HPDE6-E6E7 (cell line): ENCODE data around the gene MTREX.

Experiments
- DNase-seq: peaks from one replicate; pipeline ENCODE4 v3.0.0; 2011; ENCODE audit warnings: missing footprints; ENCODE audit errors: extremely low spot score

The MTREX gene

DNA sequence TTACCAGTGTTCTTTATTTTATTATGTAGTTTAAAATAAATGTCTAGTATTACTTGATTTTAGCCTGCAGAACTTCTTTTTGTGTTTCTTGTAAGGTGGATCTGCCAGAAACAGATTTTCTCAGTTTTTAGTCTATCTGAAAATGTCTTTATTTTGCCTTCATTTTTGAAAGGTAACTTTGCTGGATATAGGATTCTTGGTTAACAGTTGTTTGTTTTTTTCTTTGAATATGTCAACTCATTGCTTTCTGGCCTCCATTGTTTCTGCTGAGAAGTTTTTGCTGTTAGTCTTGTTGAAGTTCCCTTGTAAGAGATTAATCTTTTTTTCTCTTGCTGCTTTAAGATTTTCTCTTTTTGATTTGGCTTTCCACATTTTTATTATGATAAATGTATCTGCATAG, 75.5 kb downstream of the MTREX start:
- no peak for DNase-seq

DNA sequence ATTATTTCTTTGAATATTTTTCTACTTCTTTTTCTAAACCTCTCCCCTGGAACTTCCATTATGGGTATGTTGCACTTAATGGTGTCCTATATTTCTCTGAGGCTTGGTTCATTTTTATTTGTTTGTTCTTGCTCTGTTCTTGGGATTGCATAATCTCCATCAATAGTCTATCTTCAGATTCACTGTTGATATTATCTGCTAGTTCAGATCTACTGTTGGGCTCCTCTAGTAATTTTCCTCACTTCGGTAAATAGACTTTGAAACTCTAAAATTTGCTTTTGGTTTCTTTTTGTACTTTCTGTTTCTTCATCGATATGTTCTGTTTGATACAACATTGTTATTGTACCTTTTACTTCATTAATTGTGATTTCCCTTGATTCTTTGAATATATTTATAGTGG, 76.3 kb downstream of the MTREX start:
- DNase-seq = no peak

- DNase-seq = no peak
Measured at GRCh38 chr5:55385227-55385626, 77.4 kb downstream of the MTREX start.

DNA sequence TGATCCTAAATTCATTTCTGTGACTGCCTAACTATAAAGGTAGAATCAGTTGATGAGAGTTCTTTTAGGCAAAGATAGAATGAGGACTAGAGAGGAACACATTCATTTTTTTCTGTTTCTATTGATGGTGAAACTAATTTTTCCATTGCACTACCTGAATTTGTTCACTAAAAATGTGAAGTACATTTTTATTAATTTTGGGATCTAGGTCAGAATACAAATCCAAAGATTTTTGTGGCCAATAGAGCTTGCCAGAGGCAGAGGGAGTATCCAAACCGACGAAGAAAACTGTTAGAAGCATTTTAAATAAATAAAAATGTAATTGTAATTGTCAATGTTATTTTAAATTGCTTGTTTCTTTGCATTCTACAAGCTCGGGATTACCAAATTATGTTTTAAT, 78.1 kb downstream of the MTREX start:
- no peak for DNase-seq

DNA sequence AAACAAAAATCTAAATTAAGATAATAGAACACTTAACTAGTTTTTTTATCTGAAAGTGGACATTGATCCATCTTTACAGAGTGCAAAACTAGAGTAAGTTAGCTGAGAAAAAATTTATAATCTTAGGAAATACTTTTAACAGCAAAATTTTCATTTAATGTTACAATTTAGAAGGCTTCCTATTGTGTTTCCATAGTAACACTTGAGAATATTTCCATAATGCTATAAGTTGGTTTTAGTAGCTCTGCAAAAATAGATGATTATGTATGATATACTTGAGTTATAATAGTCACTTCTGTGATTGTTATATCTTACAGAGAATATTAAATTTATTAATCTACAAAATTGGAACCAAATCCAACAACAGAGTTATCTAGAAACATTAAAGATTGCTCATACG, 78.6 kb downstream of the MTREX start:
- DNase-seq = no peak

GRCh38 chr5:55387865-55388264, 80.1 kb downstream of the MTREX start:
- no peak for DNase-seq

- DNase-seq = no peak
Measured at GRCh38 chr5:55391707-55392106, 83.9 kb downstream of the MTREX start.

DNA sequence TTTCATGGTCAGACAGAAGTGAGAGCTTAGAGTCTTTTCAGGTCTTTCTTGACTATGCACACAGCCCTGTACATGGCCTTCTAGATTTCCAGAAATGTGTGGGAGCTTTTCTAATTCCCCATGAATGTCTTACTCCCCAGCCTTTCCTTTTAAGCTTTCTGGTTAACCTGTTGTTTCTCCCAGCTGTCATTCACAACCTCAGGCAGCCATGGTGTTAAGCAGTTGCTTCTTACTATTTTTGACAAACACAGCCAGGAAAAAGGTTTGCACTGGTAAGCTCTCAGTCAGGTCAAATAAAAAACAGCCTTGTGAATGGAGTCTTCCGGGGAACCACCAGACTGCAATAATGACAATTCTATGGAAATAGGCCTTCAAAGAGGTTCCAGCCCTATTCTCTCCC, 84.9 kb downstream of the MTREX start:
- no peak for DNase-seq

- no peak for DNase-seq
Measured at GRCh38 chr5:55393501-55394175, 85.8 kb downstream of the MTREX start.

GRCh38 chr5:55402199-55402598, 94.4 kb downstream of the MTREX start:
- no peak for DNase-seq

- no peak for DNase-seq
Measured at GRCh38 chr5:55406292-55406691, 98.5 kb downstream of the MTREX start.

GRCh38 chr5:55407059-55407684, 99.4 kb downstream of the MTREX start:
- no peak for DNase-seq

DNA sequence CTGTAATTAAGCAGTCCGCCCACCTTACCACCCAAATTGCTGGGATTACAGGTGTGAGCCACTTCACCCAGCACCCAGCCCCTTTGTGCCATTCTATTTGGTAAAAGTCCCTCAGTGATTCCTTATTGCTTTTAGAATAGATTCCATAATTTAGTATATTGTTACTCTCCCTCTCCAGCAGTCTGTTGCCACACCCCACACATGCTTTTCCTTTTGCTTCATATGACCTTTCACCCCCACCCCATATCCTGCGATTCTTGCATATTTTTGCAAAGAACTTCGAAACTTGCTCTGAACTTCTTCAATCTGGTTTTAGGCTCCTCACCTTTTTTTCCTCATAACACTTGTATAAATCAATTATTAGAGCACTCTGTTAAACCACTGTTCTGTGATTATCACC, 100.2 kb downstream of the MTREX start:
- no peak for DNase-seq

- no peak for DNase-seq
Measured at GRCh38 chr5:55409775-55410174, 102.0 kb downstream of the MTREX start.

- DNase-seq = no peak
Measured at GRCh38 chr5:55410845-55411244, 103.1 kb downstream of the MTREX start.

- no peak for DNase-seq
Measured at GRCh38 chr5:55411876-55412275, 104.1 kb downstream of the MTREX start.

GRCh38 chr5:55413644-55414043, 105.9 kb downstream of the MTREX start:
- DNase-seq = no peak

DNA sequence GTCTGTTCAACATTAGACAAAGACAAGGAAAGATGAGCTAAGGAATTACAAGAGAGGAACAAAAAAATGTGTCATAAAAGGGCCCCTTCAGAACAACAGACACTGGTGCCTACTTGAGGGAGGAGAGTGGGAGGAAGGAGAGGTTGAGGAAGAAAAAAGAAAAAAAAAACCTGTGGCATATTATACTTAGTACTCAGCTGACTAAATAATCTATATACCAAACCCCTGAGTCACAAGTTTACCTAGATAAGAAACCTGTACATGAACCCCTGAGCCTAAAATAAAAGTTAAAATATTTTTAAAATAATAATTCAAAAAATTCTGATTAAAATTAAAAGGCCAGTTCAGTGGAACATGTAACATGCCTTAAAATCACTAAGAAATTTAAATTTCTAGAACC, 107.3 kb downstream of the MTREX start:
- no peak for DNase-seq

GRCh38 chr5:55416306-55416705, 108.5 kb downstream of the MTREX start:
- DNase-seq = no peak

GRCh38 chr5:55418994-55419968, 111.5 kb downstream of the MTREX start:
- DNase-seq = no peak

DNA sequence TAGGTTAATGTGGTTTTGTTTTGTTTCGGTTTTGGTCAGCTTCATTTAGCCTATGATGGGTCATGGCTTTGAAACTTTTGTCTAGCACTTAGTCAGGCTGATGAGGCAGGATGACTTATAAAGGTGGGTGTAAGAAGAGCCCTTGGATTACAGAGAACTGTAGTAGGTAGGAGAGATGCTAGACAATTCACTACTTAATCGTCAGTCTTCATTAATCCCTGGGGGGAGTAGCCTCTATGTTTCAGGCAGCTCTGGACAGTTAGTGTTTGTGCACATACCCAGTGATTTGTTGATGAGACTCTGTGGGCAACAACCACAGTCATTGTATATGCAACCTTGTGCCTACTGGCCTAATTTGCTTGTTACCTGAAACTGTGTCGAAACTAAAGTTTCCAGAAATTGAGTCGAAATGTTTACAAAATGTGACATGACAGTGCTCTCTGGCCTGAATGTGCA, 113.3 kb downstream of the MTREX start:
- no peak for DNase-seq

DNA sequence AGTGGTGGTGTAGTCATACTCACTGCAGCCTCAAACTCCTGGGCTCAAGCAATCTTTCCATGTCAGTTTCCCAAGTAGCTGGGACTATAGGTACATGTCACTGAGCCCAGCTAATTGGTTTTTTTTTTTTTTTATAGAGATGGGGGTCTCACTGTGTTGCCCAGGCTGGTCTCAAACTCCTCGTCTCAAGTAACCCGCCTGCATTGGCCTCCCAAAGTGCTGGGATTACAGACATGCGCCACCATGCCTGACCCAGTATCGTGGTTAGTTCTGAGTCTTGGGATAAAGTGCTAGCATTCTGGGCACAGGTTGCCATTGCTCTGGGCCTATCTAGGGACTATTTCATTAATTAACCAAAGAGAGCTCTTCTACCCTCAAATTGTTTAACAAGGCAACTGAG, 118.7 kb downstream of the MTREX start:
- DNase-seq = no peak

DNA sequence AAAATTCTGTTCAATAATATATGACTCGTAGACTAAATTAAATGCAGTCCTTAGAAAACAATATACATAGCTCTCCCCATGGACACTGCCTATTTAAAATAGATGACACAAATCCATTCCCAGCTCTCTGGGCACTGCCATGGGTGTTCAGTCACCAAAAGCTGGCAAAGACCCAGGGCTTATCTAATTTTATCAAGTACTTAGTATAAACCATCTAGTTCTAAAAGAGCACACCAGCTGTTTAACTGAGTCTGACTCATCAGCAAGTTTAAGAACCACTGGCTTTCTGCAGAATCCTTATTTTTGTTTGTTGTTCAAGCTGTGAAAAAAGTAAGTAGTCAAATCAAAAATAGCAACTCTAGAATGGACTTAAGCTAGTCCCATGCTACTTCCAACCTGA, 119.4 kb downstream of the MTREX start:
- DNase-seq = no peak
